HepG2 (cell line): ENCODE results near the gene ZNF638. TPM values are rescaled to one million over a fixed set of nuclear protein-coding genes. Genes with fewer than 3 reads are reported as not detected.

Experiments used
- DDIT3 ChIP-seq: sonication (generic); formaldehyde crosslinking; IDR thresholded peaks from 2 replicates; pipeline ENCODE4 v1.4.0; 2020; ENCODE audit warnings: mild to moderate bottlenecking, missing genetic modification reagents
- DNMT3B ChIP-seq: conservative IDR thresholded peaks from 2 replicates; pipeline ENCODE4 v1.6.1; 2016; ENCODE audit warnings: missing biosample characterization, control low read depth
- HNF1B ChIP-seq: sonication (generic); formaldehyde crosslinking; IDR thresholded peaks from 2 replicates; pipeline ENCODE4 v1.5.1; 2020; ENCODE audit warnings: mild to moderate bottlenecking, moderate library complexity, missing genetic modification reagents
- ZFX ChIP-seq: sonication (generic); formaldehyde crosslinking; IDR thresholded peaks from 2 replicates; pipeline ENCODE4 v1.4.0; 2020; ENCODE audit warnings: mild to moderate bottlenecking, low read depth, missing genetic modification reagents, moderate library complexity
- ZNF407 ChIP-seq: sonication (generic); formaldehyde crosslinking; IDR thresholded peaks from one replicate; pipeline ENCODE4 v1.5.1; 2020; ENCODE audit warnings: mild to moderate bottlenecking, missing genetic modification reagents; ENCODE audit errors: not compliant biosample characterization
- ZNF430 ChIP-seq: sonication (generic); formaldehyde crosslinking; IDR thresholded peaks from 2 replicates; pipeline ENCODE4 v1.9.0; 2021; ENCODE audit warnings: mild to moderate bottlenecking, missing genetic modification reagents
- ZNF883 ChIP-seq: sonication (generic); formaldehyde crosslinking; IDR thresholded peaks from 2 replicates; pipeline ENCODE4 v1.5.1; 2020; ENCODE audit warnings: mild to moderate bottlenecking, missing genetic modification reagents; ENCODE audit errors: not compliant biosample characterization
- polyA plus RNA-seq, 8 experiments: library from polyadenylated mRNA; depleted of rRNA in 3 of 8; stranded (reverse) in 7 of 8; unstranded in 1 of 8; fragments of >200 nt; fragmentation: Illumina TruSeq in 4 of 8; extraction: Trizol in 4 of 8; gene quantifications; 2 replicates each; pipeline versions ENCODE4 v1.2.1 to v1.2.3, GENCODE V29; 2011 to 2016; ENCODE audit warnings: low read depth in 4 of 8, missing spikeins in 1 of 8, mixed read lengths in 1 of 8; ENCODE audit not compliant: insufficient read depth in 1 of 8
- total RNA-seq, 5 experiments: library from RNA; depleted of rRNA; stranded (reverse); fragments of >200 nt; fragmentation: Illumina TruSeq; extraction: Trizol; gene quantifications; 2 replicates each; pipeline ENCODE4 v1.2.3, GENCODE V29; 2016; ENCODE audit warnings: low read depth in 1 of 5
- TF ChIP-seq, protein P1 (sequence below): sonication (generic); formaldehyde crosslinking; IDR thresholded peaks from 2 replicates; pipeline ENCODE4 v1.5.1; 2020; ENCODE audit warnings: mild to moderate bottlenecking, missing genetic modification reagents, moderate library complexity

Gene ZNF638
- total and polyA plus RNA-seq, 2 of the 13 experiments (the other 11 are each of a cell fraction or from before 2014, with no cell fraction given), result 92.7 to 144 TPM

DNA sequence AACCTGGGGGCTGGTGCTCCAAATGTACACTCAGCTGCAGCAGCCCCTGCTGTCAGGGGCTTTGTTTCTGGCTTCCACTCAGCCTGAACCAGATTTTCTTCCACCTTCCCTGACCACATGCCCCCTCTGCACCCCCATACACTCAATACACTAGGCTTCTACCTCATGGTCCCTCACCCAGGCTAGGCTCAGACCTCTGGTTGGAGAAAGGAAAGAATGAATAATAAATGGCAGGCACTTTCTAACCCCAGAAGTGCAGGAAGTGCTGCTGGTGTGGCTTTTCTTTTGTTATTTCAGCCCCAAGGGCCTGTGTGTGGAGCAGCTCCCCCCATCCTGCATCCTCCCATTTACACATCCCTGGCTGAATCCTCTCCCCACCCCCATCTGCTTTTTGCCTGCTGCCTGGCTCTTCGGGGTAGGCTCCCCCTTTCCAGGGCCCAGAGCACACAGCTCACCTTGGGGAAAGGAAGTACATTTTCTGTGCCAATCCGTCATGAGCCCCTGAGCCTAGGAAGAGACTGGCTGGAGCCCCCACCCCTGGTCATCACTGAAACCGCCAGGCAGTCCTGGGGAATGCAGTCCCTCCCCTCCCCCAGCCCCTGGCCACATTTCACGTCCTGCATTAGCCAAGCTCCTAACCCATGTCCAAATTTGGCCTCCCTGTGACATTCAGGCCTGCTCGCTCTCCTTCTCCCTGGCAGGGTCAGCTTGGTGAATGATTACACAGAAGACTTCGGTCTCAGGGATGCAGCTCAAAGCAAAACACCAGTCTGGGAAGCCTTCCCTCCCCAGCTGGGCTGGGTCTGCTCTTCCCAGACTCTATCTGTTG lies 124.4 kb downstream of the ZNF638 start (continued):
- TF ChIP-seq ZNF883 (CRISPR knock-in tag) (no peak), ZNF430 (CRISPR knock-in tag) (no peak), ZFX (CRISPR knock-in tag) (peak; percentile 55), ZNF407 (CRISPR knock-in tag) (peak; percentile 40), DNMT3B (CRISPR knock-in tag) (no peak), HNF1B (CRISPR knock-in tag) (0 out of 2 replicates have a peak, but pooled peaks have one; percentile 33), DDIT3 (CRISPR knock-in tag) (no peak)
- TF ChIP-seq, protein P1, sequence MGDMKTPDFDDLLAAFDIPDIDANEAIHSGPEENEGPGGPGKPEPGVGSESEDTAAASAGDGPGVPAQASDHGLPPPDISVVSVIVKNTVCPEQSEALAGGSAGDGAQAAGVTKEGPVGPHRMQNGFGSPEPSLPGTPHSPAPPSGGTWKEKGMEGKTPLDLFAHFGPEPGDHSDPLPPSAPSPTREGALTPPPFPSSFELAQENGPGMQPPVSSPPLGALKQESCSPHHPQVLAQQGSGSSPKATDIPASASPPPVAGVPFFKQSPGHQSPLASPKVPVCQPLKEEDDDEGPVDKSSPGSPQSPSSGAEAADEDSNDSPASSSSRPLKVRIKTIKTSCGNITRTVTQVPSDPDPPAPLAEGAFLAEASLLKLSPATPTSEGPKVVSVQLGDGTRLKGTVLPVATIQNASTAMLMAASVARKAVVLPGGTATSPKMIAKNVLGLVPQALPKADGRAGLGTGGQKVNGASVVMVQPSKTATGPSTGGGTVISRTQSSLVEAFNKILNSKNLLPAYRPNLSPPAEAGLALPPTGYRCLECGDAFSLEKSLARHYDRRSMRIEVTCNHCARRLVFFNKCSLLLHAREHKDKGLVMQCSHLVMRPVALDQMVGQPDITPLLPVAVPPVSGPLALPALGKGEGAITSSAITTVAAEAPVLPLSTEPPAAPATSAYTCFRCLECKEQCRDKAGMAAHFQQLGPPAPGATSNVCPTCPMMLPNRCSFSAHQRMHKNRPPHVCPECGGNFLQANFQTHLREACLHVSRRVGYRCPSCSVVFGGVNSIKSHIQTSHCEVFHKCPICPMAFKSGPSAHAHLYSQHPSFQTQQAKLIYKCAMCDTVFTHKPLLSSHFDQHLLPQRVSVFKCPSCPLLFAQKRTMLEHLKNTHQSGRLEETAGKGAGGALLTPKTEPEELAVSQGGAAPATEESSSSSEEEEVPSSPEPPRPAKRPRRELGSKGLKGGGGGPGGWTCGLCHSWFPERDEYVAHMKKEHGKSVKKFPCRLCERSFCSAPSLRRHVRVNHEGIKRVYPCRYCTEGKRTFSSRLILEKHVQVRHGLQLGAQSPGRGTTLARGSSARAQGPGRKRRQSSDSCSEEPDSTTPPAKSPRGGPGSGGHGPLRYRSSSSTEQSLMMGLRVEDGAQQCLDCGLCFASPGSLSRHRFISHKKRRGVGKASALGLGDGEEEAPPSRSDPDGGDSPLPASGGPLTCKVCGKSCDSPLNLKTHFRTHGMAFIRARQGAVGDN (CRISPR knock-in tag), result peak; percentile 40
